SK-N-SH treated with all-trans-retinoic acid at 6 μM for 48 hours (cell line): ENCODE data around the gene TRAF7.

Experiments used
- ATAC-seq: fragments of 200-7000 bp; cut with Tn5 transposase; 3 replicates; pipeline ENCODE4 v1.9.1; 2020; ENCODE audit warnings: mild to moderate bottlenecking, moderate library complexity
- ARNTL ChIP-seq: fragments of 450-650 bp; formaldehyde crosslinking; IDR thresholded peaks from 2 replicates; pipeline ENCODE4 v1.5.0; 2020; ENCODE audit warnings: low read depth, mild to moderate bottlenecking, moderate library complexity, borderline replicate concordance
- CSDC2 ChIP-seq: fragments of 250-450 bp; sonication (Bioruptor Pico); IDR thresholded peaks from 2 replicates; pipeline ENCODE4 v1.5.0; 2020; ENCODE audit warnings: mild to moderate bottlenecking, moderate library complexity
- ESRRG ChIP-seq: fragments of 250-450 bp; sonication (Bioruptor Pico); IDR thresholded peaks from 2 replicates; pipeline ENCODE4 v1.6.1; 2021; ENCODE audit warnings: mild to moderate bottlenecking
- GLIS3 ChIP-seq: fragments of 250-450 bp; sonication (Bioruptor Pico); IDR thresholded peaks from 2 replicates; pipeline ENCODE4 v1.5.0; 2020; ENCODE audit warnings: mild to moderate bottlenecking, moderate library complexity
- ISL1 ChIP-seq: fragments of 250-450 bp; sonication (Bioruptor Pico); IDR thresholded peaks from 2 replicates; pipeline ENCODE4 v2.1.2; 2022; ENCODE audit warnings: mild to moderate bottlenecking, moderate library complexity
- OSR1 ChIP-seq: fragments of 250-450 bp; sonication (Bioruptor Pico); IDR thresholded peaks from 2 replicates; pipeline ENCODE4 v1.8.0; 2022; ENCODE audit warnings: moderate library complexity, mild to moderate bottlenecking, inconsistent platforms
- PATZ1 ChIP-seq: fragments of 250-450 bp; sonication (Bioruptor Pico); IDR thresholded peaks from 2 replicates; pipeline ENCODE4 v1.8.0; 2020; ENCODE audit warnings: mild to moderate bottlenecking, moderate library complexity, borderline replicate concordance
- TCF4 ChIP-seq: fragments of 250-450 bp; sonication (Bioruptor Pico); IDR thresholded peaks from 2 replicates; pipeline ENCODE4 v1.8.0; 2021; ENCODE audit warnings: mild to moderate bottlenecking, moderate library complexity, borderline replicate concordance
- TOX ChIP-seq: fragments of 250-450 bp; sonication (Bioruptor Pico); IDR thresholded peaks from 2 replicates; pipeline ENCODE4 v1.8.0; 2021; ENCODE audit warnings: mild to moderate bottlenecking, moderate library complexity, borderline replicate concordance
- TSHZ2 ChIP-seq: fragments of 250-450 bp; sonication (Bioruptor Pico); IDR thresholded peaks from 2 replicates; pipeline ENCODE4 v1.5.0; 2020; ENCODE audit warnings: mild to moderate bottlenecking, moderate library complexity
- ZC3H10 ChIP-seq: fragments of 250-450 bp; sonication (Bioruptor Pico); IDR thresholded peaks from 2 replicates; pipeline ENCODE4 v1.5.1; 2021; ENCODE audit warnings: mild to moderate bottlenecking, moderate library complexity
- ZFP3 ChIP-seq: fragments of 250-450 bp; sonication (Bioruptor Pico); IDR thresholded peaks from 2 replicates; pipeline ENCODE4 v1.5.0; 2020; ENCODE audit warnings: mild to moderate bottlenecking, moderate library complexity
- ZFP30 ChIP-seq: fragments of 450-650 bp; formaldehyde crosslinking; IDR thresholded peaks from 2 replicates; pipeline ENCODE4 v1.5.0; 2022; ENCODE audit warnings: mild to moderate bottlenecking, moderate library complexity
- ZNF565 ChIP-seq: fragments of 450-650 bp; formaldehyde crosslinking; conservative IDR thresholded peaks from 2 replicates; pipeline ENCODE4 v1.5.0; 2020; ENCODE audit warnings: low read depth, mild to moderate bottlenecking, moderate library complexity
- ZNF70 ChIP-seq: fragments of 450-650 bp; formaldehyde crosslinking; IDR thresholded peaks from 2 replicates; pipeline ENCODE4 v1.5.0; 2020; ENCODE audit warnings: mild to moderate bottlenecking, moderate library complexity
- ZNF8 ChIP-seq: fragments of 450-650 bp; formaldehyde crosslinking; IDR thresholded peaks from 2 replicates; pipeline ENCODE4 v1.5.0; 2020; ENCODE audit warnings: mild to moderate bottlenecking, moderate library complexity
- TF ChIP-seq, protein P1 (sequence below): fragments of 250-450 bp; sonication (Bioruptor Pico); IDR thresholded peaks from 2 replicates; pipeline ENCODE4 v1.8.0; 2021; ENCODE audit warnings: low read depth, mild to moderate bottlenecking, moderate library complexity, borderline replicate concordance
- TF ChIP-seq, protein P2 (sequence below): fragments of 250-450 bp; sonication (Bioruptor Pico); IDR thresholded peaks from 2 replicates; pipeline ENCODE4 v1.5.1; 2020; ENCODE audit warnings: low read depth, mild to moderate bottlenecking, moderate library complexity
- TF ChIP-seq, protein P3 (sequence below): fragments of 250-450 bp; sonication (Bioruptor Pico); IDR thresholded peaks from 2 replicates; pipeline ENCODE4 v1.5.1; 2021; ENCODE audit warnings: mild to moderate bottlenecking, moderate library complexity

The TRAF7 gene

DNA sequence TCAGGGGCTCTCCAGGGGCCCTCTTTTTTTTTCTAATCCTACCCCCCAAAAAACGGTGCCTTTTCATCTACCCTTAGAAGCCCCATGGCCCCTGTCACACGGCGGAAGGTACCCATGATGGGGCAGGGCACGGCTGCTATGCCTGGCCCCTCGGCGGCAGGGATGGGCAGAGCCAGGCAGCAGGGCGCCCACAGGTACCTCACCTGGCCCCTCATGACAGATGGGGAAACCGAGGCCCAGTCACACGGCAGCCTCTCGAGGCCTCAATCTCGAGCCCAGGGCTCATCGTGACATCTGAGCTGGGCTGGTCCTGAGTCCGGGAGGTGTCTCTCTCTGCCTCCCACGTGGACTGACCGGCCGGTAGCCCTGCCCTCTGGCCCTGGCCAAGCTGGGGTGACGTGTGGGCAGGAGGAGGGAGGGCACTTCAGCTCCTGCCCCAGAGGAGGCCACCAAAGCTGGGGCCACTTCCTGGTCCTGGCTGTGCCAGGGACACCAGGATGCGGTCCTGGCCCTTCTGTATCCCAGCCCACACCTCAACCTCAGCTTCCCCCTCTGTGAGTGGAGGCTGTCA lies 11.6 kb downstream of the TRAF7 start (continued):
- no peak for TF ChIP-seq TSHZ2 (CRISPR knock-in tag)

DNA sequence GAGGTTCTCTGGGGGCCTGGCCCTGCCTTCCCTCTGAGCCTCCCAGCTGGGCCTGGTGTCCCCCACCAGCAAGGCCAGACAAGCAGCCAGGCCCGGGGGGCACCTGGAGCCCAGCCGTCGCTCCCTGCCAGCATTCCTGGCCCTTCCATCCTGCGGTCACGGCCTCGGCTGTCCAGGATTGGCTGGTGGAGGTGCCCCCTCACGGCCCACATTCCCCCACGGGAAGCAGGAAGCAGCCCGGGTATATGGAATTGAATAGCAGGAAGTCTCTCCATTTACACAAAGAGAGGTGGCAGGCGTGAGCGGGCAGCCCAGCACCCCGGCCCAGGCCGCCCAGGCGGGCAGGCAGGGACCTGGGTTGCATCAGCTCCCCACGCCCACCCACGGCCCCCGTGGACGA lies 14.5 kb downstream of the TRAF7 start:
- ATAC-seq = no peak
- TF ChIP-seq ZNF565 (CRISPR knock-in tag) = no peak
- TF ChIP-seq CSDC2 = no peak
- TF ChIP-seq GLIS3 (CRISPR knock-in tag) = no peak
- TF ChIP-seq ZNF70 (CRISPR knock-in tag) = no peak
- no peak for TF ChIP-seq TCF4
- TF ChIP-seq OSR1 = no peak
- TF ChIP-seq ZC3H10 = no peak
- no peak for TF ChIP-seq TSHZ2 (CRISPR knock-in tag)
- TF ChIP-seq ZFP3 = no peak

DNA sequence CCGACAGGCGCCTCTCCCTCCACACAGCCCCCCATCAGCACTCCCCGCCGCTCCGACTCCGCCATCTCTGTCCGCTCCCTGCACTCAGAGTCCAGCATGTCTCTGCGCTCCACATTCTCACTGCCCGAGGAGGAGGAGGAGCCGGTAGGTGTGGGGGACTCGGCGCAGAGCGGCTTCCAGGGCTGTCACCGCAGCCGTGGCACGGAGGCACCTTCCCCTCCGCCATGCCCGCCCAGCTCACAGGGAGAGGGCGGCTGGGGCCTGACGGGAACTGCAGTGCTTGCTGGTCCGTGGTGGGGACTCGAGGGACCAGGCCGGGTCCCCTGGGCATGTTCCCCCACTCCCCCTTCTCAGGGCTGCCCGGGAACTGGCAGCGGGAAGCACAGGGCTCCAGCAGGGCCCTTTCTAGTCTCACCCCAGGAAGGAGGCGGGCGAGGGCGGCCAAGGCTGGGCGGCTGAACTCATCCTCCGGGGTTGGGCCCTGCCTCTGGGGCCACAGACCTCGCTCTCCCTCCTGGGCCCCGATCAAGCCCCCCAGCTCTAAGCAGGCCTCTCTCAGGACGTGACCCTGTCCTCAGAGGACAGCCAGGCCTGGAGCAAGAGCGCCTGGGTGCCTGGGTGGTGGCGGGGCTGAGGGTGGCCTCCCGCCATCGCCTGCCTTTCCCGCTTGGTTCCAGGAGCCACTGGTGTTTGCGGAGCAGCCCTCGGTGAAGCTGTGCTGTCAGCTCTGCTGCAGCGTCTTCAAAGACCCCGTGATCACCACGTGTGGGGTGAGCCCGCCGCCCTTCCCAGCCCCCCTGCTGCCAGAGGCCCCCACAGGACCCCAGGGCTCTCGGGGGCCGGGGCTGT lies 15.2 kb downstream of the TRAF7 start:
- ATAC-seq = no peak
- no peak for TF ChIP-seq ZFP3
- no peak for TF ChIP-seq ZC3H10
- TF ChIP-seq, protein P1, sequence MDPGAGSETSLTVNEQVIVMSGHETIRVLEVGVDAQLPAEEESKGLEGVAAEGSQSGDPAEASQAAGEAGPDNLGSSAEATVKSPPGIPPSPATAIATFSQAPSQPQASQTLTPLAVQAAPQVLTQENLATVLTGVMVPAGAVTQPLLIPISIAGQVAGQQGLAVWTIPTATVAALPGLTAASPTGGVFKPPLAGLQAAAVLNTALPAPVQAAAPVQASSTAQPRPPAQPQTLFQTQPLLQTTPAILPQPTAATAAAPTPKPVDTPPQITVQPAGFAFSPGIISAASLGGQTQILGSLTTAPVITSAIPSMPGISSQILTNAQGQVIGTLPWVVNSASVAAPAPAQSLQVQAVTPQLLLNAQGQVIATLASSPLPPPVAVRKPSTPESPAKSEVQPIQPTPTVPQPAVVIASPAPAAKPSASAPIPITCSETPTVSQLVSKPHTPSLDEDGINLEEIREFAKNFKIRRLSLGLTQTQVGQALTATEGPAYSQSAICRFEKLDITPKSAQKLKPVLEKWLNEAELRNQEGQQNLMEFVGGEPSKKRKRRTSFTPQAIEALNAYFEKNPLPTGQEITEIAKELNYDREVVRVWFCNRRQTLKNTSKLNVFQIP (CRISPR knock-in tag) = no peak
- TF ChIP-seq PATZ1 (CRISPR knock-in tag) = no peak
- no peak for TF ChIP-seq TOX (CRISPR knock-in tag)
- TF ChIP-seq TCF4 = no peak
- no peak for TF ChIP-seq GLIS3 (CRISPR knock-in tag)
- TF ChIP-seq ARNTL (CRISPR knock-in tag) = no peak
- TF ChIP-seq, protein P2, sequence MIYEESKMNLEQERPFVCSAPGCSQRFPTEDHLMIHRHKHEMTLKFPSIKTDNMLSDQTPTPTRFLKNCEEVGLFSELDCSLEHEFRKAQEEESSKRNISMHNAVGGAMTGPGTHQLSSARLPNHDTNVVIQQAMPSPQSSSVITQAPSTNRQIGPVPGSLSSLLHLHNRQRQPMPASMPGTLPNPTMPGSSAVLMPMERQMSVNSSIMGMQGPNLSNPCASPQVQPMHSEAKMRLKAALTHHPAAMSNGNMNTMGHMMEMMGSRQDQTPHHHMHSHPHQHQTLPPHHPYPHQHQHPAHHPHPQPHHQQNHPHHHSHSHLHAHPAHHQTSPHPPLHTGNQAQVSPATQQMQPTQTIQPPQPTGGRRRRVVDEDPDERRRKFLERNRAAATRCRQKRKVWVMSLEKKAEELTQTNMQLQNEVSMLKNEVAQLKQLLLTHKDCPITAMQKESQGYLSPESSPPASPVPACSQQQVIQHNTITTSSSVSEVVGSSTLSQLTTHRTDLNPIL = no peak
- TF ChIP-seq ZNF70 (CRISPR knock-in tag) = no peak
- no peak for TF ChIP-seq ZNF8 (CRISPR knock-in tag)

DNA sequence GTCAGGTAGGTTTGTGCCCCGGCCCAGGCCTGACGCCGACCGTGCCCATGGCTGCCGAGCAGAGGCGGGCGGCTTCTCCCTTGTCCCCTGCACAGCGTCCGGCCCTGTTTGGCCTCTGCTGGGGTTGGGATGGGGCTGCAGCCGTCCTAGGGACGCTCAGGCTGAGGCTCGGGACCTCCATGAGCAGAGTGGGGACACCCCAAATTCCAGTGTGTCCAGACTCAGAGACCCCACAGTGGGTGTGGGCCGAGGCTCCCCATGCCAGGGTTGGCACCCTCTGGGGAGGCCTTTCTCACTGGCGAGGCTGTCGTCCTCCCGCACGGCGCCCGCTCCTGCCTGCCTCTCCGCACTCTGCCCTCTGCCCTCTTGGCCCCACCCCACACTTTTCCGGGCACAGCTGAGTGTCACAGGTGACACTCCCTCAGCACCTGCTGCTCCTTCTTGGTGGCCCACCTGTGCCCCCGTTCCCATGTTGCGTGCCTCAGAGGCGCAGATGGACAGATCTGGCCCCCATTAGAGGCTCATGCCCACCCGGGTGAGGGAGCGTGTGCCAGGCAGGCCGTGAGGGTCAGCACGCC lies 16.1 kb downstream of the TRAF7 start:
- no peak for ATAC-seq
- TF ChIP-seq ZFP30 (CRISPR knock-in tag) (no peak), ESRRG (CRISPR knock-in tag) (no peak), PATZ1 (CRISPR knock-in tag) (no peak), ISL1 (CRISPR knock-in tag) (no peak)
- TF ChIP-seq, protein P3, sequence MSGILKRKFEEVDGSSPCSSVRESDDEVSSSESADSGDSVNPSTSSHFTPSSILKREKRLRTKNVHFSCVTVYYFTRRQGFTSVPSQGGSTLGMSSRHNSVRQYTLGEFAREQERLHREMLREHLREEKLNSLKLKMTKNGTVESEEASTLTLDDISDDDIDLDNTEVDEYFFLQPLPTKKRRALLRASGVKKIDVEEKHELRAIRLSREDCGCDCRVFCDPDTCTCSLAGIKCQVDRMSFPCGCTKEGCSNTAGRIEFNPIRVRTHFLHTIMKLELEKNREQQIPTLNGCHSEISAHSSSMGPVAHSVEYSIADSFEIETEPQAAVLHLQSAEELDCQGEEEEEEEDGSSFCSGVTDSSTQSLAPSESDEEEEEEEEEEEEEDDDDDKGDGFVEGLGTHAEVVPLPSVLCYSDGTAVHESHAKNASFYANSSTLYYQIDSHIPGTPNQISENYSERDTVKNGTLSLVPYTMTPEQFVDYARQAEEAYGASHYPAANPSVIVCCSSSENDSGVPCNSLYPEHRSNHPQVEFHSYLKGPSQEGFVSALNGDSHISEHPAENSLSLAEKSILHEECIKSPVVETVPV (CRISPR knock-in tag) = no peak
